ENCODE measurements around the gene IGSF22.

The IGSF22 gene

DNA sequence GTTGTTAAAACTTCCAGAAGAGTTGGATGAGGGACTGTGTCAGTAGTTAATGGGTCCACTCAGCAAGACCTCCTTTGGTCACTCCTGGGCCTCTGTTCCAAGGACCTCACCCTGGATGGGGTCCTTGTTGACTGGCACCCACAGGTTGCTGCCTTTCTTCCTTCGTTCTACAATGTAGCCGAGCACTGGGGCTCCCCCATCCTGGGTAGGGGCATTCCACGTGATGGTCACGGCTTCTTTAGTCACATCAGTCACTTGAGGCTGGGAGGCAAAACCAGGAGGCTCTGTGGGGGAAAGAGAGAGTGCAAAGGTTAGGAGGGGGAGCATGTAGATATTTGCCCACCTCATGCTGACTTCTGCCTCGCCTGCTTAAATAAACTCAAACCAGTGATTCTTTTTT lies 15.4 kb downstream of the IGSF22 start:
- Histone ChIP-seq H3K4me2 (ENCODE audit: low read length) (no peak overlapping the region), H3K27me3 (ENCODE audit: control insufficient read depth, insufficient read depth, low read length) (no peaks in the 10 kb centered on the region), H2AFZ (no peak overlapping the region), H3K4me1 (peaks cover 3% of the 10 kb centered on the region), H3K4me3 (ENCODE audit: low read depth, low read length) (no peak overlapping the region), H3K9me3 (ENCODE audit: control insufficient read depth, low read length) (no peaks in the 10 kb centered on the region), H3K79me2 (no peaks in the 10 kb centered on the region), H3K27ac (no peak overlapping the region), H3K9ac (no peak overlapping the region), H3K36me3 (ENCODE audit: control insufficient read depth, insufficient read depth, low read length) (no peaks in the 10 kb centered on the region)
- TF ChIP-seq, protein P1, sequence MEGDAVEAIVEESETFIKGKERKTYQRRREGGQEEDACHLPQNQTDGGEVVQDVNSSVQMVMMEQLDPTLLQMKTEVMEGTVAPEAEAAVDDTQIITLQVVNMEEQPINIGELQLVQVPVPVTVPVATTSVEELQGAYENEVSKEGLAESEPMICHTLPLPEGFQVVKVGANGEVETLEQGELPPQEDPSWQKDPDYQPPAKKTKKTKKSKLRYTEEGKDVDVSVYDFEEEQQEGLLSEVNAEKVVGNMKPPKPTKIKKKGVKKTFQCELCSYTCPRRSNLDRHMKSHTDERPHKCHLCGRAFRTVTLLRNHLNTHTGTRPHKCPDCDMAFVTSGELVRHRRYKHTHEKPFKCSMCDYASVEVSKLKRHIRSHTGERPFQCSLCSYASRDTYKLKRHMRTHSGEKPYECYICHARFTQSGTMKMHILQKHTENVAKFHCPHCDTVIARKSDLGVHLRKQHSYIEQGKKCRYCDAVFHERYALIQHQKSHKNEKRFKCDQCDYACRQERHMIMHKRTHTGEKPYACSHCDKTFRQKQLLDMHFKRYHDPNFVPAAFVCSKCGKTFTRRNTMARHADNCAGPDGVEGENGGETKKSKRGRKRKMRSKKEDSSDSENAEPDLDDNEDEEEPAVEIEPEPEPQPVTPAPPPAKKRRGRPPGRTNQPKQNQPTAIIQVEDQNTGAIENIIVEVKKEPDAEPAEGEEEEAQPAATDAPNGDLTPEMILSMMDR (IDR thresholded peaks at IDR 0.05), result no peak

DNA sequence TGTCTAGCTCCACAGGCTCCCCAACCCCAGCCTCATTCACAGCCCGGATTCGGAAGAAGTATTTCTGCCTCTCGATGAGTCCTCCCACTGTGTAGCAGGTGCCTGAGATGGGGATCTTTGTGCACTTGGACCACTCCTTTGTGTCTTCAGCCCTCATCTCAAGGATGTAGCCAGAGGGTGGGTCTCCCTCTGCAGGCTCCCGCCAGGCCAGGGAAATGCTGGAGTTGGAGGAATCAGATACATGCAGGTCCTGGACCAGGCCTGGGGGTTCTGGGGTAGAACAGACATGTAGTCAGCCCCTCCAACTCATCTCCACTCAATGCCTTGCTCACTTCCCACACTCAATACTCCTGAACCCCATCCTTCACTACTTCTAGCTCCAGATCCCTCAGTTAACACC lies 16.6 kb downstream of the IGSF22 start:
- H3K27me3 ChIP-seq (ENCODE audit: control insufficient read depth, insufficient read depth, low read length), result no peaks in the 10 kb centered on the region
- H3K9ac ChIP-seq, result no peak overlapping the region
- H3K4me2 ChIP-seq (ENCODE audit: low read length), result no peak overlapping the region
- H3K79me2 ChIP-seq, result no peaks in the 10 kb centered on the region
- H2AFZ ChIP-seq, result no peak overlapping the region
- no peak overlapping the region for H3K4me3 ChIP-seq (ENCODE audit: low read depth, low read length)
- no peaks in the 10 kb centered on the region for H3K9me3 ChIP-seq (ENCODE audit: control insufficient read depth, low read length)
- H3K36me3 ChIP-seq (ENCODE audit: control insufficient read depth, insufficient read depth, low read length), result no peaks in the 10 kb centered on the region
- TF ChIP-seq, protein P1 (IDR thresholded peaks at IDR 0.05), result no peak
- no peak overlapping the region for H3K27ac ChIP-seq
- peaks cover 6% of the 10 kb centered on the region for H3K4me1 ChIP-seq

DNA sequence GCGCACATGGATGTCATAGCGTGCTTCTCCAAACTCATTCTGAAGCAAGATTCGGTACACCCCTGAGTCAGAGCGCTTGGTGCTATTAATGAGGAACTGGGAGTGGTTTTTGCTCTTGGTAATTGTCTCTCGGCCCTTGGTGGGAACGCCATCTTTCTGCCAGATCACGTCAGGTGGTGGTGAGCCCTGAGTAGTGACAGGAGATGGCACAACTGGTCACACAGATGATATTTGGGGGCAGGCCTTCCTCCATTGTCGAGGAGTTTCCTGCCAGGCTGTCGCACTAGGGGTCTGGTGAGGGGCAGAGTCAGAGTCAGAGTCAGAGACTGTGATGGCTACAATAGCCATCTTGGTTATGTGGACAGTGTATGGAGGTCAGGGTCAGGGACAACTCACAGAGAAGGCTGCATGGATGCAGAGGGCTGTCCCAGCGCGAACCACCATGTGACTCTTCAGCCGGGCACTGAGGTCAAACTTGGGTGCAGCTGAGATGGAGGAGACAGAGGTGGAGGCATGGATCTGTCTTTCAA lies 18.1 kb downstream of the IGSF22 start:
- Histone ChIP-seq H3K4me3 (ENCODE audit: low read depth, low read length) (no peak overlapping the region), H3K9ac (no peak overlapping the region), H2AFZ (no peak overlapping the region), H3K79me2 (no peaks in the 10 kb centered on the region), H3K27me3 (ENCODE audit: control insufficient read depth, insufficient read depth, low read length) (no peaks in the 10 kb centered on the region), H3K27ac (no peak overlapping the region), H3K4me1 (peaks cover 6% of the 10 kb centered on the region), H3K36me3 (ENCODE audit: control insufficient read depth, insufficient read depth, low read length) (no peaks in the 10 kb centered on the region), H3K4me2 (ENCODE audit: low read length) (no peak overlapping the region), H3K9me3 (ENCODE audit: control insufficient read depth, low read length) (no peaks in the 10 kb centered on the region)
- TF ChIP-seq, protein P1 (IDR thresholded peaks at IDR 0.05), result no peak

DNA sequence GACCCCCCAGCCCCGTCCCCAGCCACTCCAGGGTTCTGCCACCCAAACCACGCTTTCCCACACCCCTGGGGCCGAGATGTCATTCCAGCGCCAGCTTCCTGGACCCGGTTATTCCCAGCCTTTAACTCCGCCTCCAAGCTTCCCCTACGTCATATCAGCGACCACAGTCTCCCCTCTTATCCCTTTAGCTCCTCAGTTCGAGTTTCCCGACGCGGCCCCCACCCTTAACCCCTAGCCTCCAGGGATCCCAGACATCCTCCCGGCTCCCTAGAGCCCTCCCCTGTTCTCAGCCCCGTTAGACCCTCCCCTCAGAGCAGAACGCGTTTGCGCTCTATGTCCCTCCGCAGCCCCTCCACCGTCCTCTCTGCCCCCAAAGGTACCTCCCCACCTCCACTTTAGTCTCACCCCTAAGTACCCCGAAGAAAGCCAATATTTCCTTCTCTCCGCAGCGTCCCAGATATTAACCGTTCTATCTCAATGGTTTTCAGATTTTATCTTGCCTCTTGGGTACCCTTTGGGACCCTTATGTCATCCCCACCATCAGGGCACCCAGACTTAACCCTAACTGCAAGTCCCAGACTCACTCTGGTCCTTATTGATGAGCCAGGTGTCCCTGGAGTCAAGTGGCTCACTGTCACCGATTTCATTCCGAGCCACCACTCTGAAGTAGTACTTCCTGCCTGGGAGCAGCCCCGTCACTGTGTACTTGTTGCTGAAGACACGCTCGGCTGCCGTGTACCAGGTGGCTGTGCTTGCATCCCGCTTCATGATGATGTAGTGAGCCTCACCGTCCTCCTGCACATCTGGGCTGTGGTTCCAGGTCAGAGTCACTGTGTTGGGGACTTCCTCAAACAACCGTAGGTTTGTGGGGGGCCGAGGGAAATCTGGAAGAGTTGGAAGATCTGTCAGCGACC lies 19.4 kb downstream of the IGSF22 start:
- Histone ChIP-seq H3K36me3 (ENCODE audit: control insufficient read depth, insufficient read depth, low read length) (no peaks in the 10 kb centered on the region), H3K9me3 (ENCODE audit: control insufficient read depth, low read length) (no peaks in the 10 kb centered on the region), H3K4me1 (peaks cover 6% of the 10 kb centered on the region), H3K9ac (no peak overlapping the region), H2AFZ (peak overlapping the region; percentile 79), H3K4me3 (ENCODE audit: low read depth, low read length) (peak overlapping the region; percentile 58), H3K27me3 (ENCODE audit: control insufficient read depth, insufficient read depth, low read length) (no peaks in the 10 kb centered on the region), H3K4me2 (ENCODE audit: low read length) (peak overlapping the region; percentile 82), H3K27ac (peak overlapping the region; percentile 55), H3K79me2 (no peaks in the 10 kb centered on the region)
- TF ChIP-seq, protein P1 (IDR thresholded peaks at IDR 0.05), result no peak

Measured in parathyroid adenoma (tissue), 2 donors.